NCI-H1436 treated with DMSO at 0.1 percent for 48 hours (cell line): ENCODE measurements around the gene ATP1A1.

Source experiments
- DNase-seq: peaks from one replicate; lab custom pipeline; 2025; lab: John Stamatoyannopoulos, UW

ATP1A1 gene

GRCh38 chr1:116372651-116373430, at the start of gene ATP1A1:
TSS of gene ATP1A1 (plus strand) at chr1:116373244. CDS start at chr1:116373512, 268 bp downstream.
- peak; percentile 29 for DNase-seq

GRCh38 chr1:116323491-116323890, 49.6 kb upstream of the ATP1A1 start:
- no peak for DNase-seq

GRCh38 chr1:116324411-116324810, 48.6 kb upstream of the ATP1A1 start:
- no peak for DNase-seq

- DNase-seq, result no peak
These were observed 47.9 kb upstream of the ATP1A1 start for GRCh38 chr1:116325104-116325503.

GRCh38 chr1:116325922-116326321, 47.1 kb upstream of the ATP1A1 start:
- no peak for DNase-seq

GRCh38 chr1:116326486-116326885, 46.6 kb upstream of the ATP1A1 start:
- no peak for DNase-seq

GRCh38 chr1:116328671-116329070, 44.4 kb upstream of the ATP1A1 start:
- no peak for DNase-seq

GRCh38 chr1:116329524-116330341, 43.3 kb upstream of the ATP1A1 start:
- DNase-seq, result no peak

- no peak for DNase-seq
These were observed 42.7 kb upstream of the ATP1A1 start for GRCh38 chr1:116330342-116330652.

GRCh38 chr1:116330846-116331245, 42.2 kb upstream of the ATP1A1 start:
- no peak for DNase-seq

GRCh38 chr1:116331523-116331922, 41.5 kb upstream of the ATP1A1 start:
- no peak for DNase-seq

- no peak for DNase-seq
These were observed 40.6 kb upstream of the ATP1A1 start for GRCh38 chr1:116332451-116332850.

GRCh38 chr1:116333171-116334014, 39.7 kb upstream of the ATP1A1 start:
- no peak for DNase-seq

- no peak for DNase-seq
These were observed 39.0 kb upstream of the ATP1A1 start for GRCh38 chr1:116334015-116334547.

- no peak for DNase-seq
These were observed 38.0 kb upstream of the ATP1A1 start for GRCh38 chr1:116334868-116335635.

GRCh38 chr1:116335850-116336624, 37.0 kb upstream of the ATP1A1 start:
- DNase-seq, result no peak

- DNase-seq, result no peak
These were observed 35.6 kb upstream of the ATP1A1 start for GRCh38 chr1:116337398-116337797.

GRCh38 chr1:116338400-116338799, 34.6 kb upstream of the ATP1A1 start:
- no peak for DNase-seq

GRCh38 chr1:116340506-116341231, 32.4 kb upstream of the ATP1A1 start:
- DNase-seq, result no peak

GRCh38 chr1:116343019-116343418, 30.0 kb upstream of the ATP1A1 start:
- DNase-seq, result no peak
